ENCODE measurements around the gene MYBBP1A. TPM values are rescaled to one million over a fixed set of nuclear protein-coding genes. Genes with fewer than 3 reads are reported as not detected.

MYBBP1A gene
- total RNA-seq, 1 donor from 2014 or later, result 108 TPM

- no peak overlapping the region for H3K4me3 Mint-ChIP-seq
- no peaks in the 10 kb centered on the region for H3K9me3 Mint-ChIP-seq
- intact Hi-C loops (cut with micrococcal nuclease), result no loop called here
- peaks cover 7% of the 10 kb centered on the region for H3K27me3 Mint-ChIP-seq
- POLR2A ChIA-PET, result no interaction called here
- ATAC-seq (ENCODE audit: low read depth), result no peak
- H3K27ac Mint-ChIP-seq, result no peak overlapping the region
- no peak for TF ChIP-seq CTCF (IDR thresholded peaks at IDR 0.05)
- H3K4me1 Mint-ChIP-seq, result peaks cover 7% of the 10 kb centered on the region
- H3K36me3 Mint-ChIP-seq (ENCODE audit: low read depth), result no peaks in the 10 kb centered on the region
- DNase-seq, result no peak
- CTCF ChIA-PET, result no interaction called here
Measured at GRCh38 chr17:4576161-4576558, 21.0 kb upstream of the MYBBP1A start.

- POLR2A ChIA-PET, result interaction anchor here (0.8 kb wide), 1 partner anchor 728 kb away, joined by 7 read pairs; the partner anchor contains the start of gene NCBP3
- H3K27ac Mint-ChIP-seq, result no peak overlapping the region
Measured at GRCh38 chr17:4574448-4575045, 19.4 kb upstream of the MYBBP1A start.

GRCh38 chr17:4573669-4574068 is 18.5 kb upstream of the MYBBP1A start:
- H3K36me3 Mint-ChIP-seq (ENCODE audit: low read depth), result no peaks in the 10 kb centered on the region
- H3K4me1 Mint-ChIP-seq, result peaks cover 7% of the 10 kb centered on the region
- TF ChIP-seq CTCF (IDR thresholded peaks at IDR 0.05), result no peak
- no peak overlapping the region for H3K27ac Mint-ChIP-seq
- no peak for DNase-seq
- intact Hi-C loops (cut with micrococcal nuclease), result no loop called here
- H3K27me3 Mint-ChIP-seq, result peaks cover 4% of the 10 kb centered on the region
- CTCF ChIA-PET, result interaction anchor here (0.7 to 1.3 kb wide), 3 partner anchors 8 to 59 kb away, joined by 3 read pairs; no protein-coding TSS in a partner anchor
- no peaks in the 10 kb centered on the region for H3K9me3 Mint-ChIP-seq
- no peak overlapping the region for H3K4me3 Mint-ChIP-seq
- ATAC-seq (ENCODE audit: low read depth), result peak; percentile 81
- POLR2A ChIA-PET, result interaction anchor here (0.8 kb wide), 1 partner anchor 727 kb away, joined by 7 read pairs; the partner anchor contains the start of gene NCBP3

More at GRCh38 chr17:4574448-4575045, 19.4 kb upstream of the MYBBP1A start:
- TF ChIP-seq CTCF (IDR thresholded peaks at IDR 0.05), result no peak
- Mint-ChIP-seq H3K9me3 (no peaks in the 10 kb centered on the region), H3K36me3 (ENCODE audit: low read depth) (no peaks in the 10 kb centered on the region), H3K4me1 (peaks cover 7% of the 10 kb centered on the region), H3K4me3 (no peak overlapping the region), H3K27me3 (peaks cover 4% of the 10 kb centered on the region)
- DNase-seq (no peak), ATAC-seq (ENCODE audit: low read depth) (no peak)
- intact Hi-C loops (cut with micrococcal nuclease), result no loop called here
- CTCF ChIA-PET, result interaction anchor here (1.0 to 1.3 kb wide), 2 partner anchors 9 to 58 kb away, joined by 3 read pairs; no protein-coding TSS in a partner anchor

- TF ChIP-seq CTCF (IDR thresholded peaks at IDR 0.05), result no peak
- H3K27ac Mint-ChIP-seq, result no peak overlapping the region
- H3K4me3 Mint-ChIP-seq, result no peak overlapping the region
- ChIA-PET CTCF (no interaction called here), POLR2A (no interaction called here)
- DNase-seq, result no peak
- peaks cover 7% of the 10 kb centered on the region for H3K4me1 Mint-ChIP-seq
- H3K36me3 Mint-ChIP-seq (ENCODE audit: low read depth), result no peaks in the 10 kb centered on the region
- peaks cover 4% of the 10 kb centered on the region for H3K27me3 Mint-ChIP-seq
- intact Hi-C loops (cut with micrococcal nuclease), result no loop called here
- no peaks in the 10 kb centered on the region for H3K9me3 Mint-ChIP-seq
- ATAC-seq (ENCODE audit: low read depth), result no peak
Measured at GRCh38 chr17:4573115-4573514, 17.9 kb upstream of the MYBBP1A start.

GRCh38 chr17:4572131-4572530 is 16.9 kb upstream of the MYBBP1A start:
- Mint-ChIP-seq H3K9me3 (no peaks in the 10 kb centered on the region), H3K4me1 (peaks cover 7% of the 10 kb centered on the region), H3K36me3 (ENCODE audit: low read depth) (no peaks in the 10 kb centered on the region), H3K27me3 (peaks cover 4% of the 10 kb centered on the region), H3K4me3 (no peak overlapping the region), H3K27ac (no peak overlapping the region)
- TF ChIP-seq CTCF (IDR thresholded peaks at IDR 0.05), result no peak
- no peak for DNase-seq
- intact Hi-C loops (cut with micrococcal nuclease), result no loop called here
- ChIA-PET POLR2A (no interaction called here), CTCF (no interaction called here)
- ATAC-seq (ENCODE audit: low read depth), result no peak
